MCF 10A (cell line): ENCODE results near the gene UAP1L1. TPM values are rescaled to one million over a fixed set of nuclear protein-coding genes. Genes with fewer than 3 reads are reported as not detected.

Source experiments
- BruUV-seq: library from RNA; stranded (reverse); fragments of 400-500 nt; replicated peaks from 2 replicates; lab custom pipeline; 2021; lab: Mats Ljungman, UMichigan
- CTCF ChIA-PET: fragments of 300-600 bp; sonication (Branson Sonifier 250); formaldehyde crosslinking; extraction: SDS; loops from one replicate; lab custom pipeline; 2021; ENCODE audit warnings: antibody characterized with exemption, inconsistent platforms; lab: Yijun Ruan, JAX
- POLR2A ChIA-PET: fragments of 300-600, 350-650 bp; sonication (Branson Sonifier 250); formaldehyde crosslinking; extraction: SDS; loops from one replicate; lab custom pipeline; 2020; ENCODE audit warnings: antibody characterized with exemption, inconsistent platforms; lab: Yijun Ruan, JAX
- DNase-seq: peaks from one replicate; pipeline ENCODE4 v3.0.0-alpha.2; 2018; ENCODE audit not compliant: unreplicated experiment
- H3K27ac Mint-ChIP-seq: one replicate; pipeline ENCODE4 v1.8.0; 2022; ENCODE audit warnings: mild to moderate bottlenecking, low read depth, mixed read lengths; ENCODE audit not compliant: unreplicated experiment
- H3K27me3 Mint-ChIP-seq: one replicate; pipeline ENCODE4 v1.8.0; 2022; ENCODE audit warnings: mixed read lengths; ENCODE audit not compliant: insufficient read depth, unreplicated experiment
- H3K36me3 Mint-ChIP-seq: one replicate; pipeline ENCODE4 v1.8.0; 2022; ENCODE audit warnings: mild to moderate bottlenecking, moderate library complexity, mixed read lengths; ENCODE audit not compliant: insufficient read depth, unreplicated experiment
- H3K4me1 Mint-ChIP-seq: one replicate; pipeline ENCODE4 v1.8.0; 2022; ENCODE audit warnings: mixed read lengths; ENCODE audit not compliant: insufficient read depth, unreplicated experiment
- H3K4me3 Mint-ChIP-seq: one replicate; pipeline ENCODE4 v1.8.0; 2022; ENCODE audit warnings: mild to moderate bottlenecking, moderate library complexity, mixed read lengths; ENCODE audit not compliant: unreplicated experiment
- H3K9me3 Mint-ChIP-seq: one replicate; pipeline ENCODE4 v1.8.0; 2022; ENCODE audit warnings: mixed read lengths; ENCODE audit not compliant: unreplicated experiment
- intact Hi-C: fragments of 100-400 bp; cut with micrococcal nuclease; formaldehyde crosslinking; loops from 2 replicates; pipeline ENCODE4 v1.14.1; 2022
- total RNA-seq: library from RNA; stranded (reverse); gene quantifications from 2 replicates; pipeline ENCODE4 v1.2.3, GENCODE V29; 2022
- TF ChIP-seq, protein P1 (sequence below): fragments of 200-600 bp; IDR thresholded peaks from one replicate; pipeline ENCODE4 v1.8.0; 2022; ENCODE audit warnings: antibody characterized with exemption, mild to moderate bottlenecking; ENCODE audit not compliant: unreplicated experiment

Gene UAP1L1
- total RNA-seq, 1 experiment from 2014 or later: 1.0 TPM

- Mint-ChIP-seq H3K4me3 (no peak overlapping the region), H3K9me3 (no peaks in the 10 kb centered on the region), H3K27me3 (no peaks in the 10 kb centered on the region), H3K36me3 (peaks cover 17% of the 10 kb centered on the region), H3K4me1 (no peaks in the 10 kb centered on the region), H3K27ac (no peak overlapping the region)
- no peak for DNase-seq
- TF ChIP-seq, protein P1, sequence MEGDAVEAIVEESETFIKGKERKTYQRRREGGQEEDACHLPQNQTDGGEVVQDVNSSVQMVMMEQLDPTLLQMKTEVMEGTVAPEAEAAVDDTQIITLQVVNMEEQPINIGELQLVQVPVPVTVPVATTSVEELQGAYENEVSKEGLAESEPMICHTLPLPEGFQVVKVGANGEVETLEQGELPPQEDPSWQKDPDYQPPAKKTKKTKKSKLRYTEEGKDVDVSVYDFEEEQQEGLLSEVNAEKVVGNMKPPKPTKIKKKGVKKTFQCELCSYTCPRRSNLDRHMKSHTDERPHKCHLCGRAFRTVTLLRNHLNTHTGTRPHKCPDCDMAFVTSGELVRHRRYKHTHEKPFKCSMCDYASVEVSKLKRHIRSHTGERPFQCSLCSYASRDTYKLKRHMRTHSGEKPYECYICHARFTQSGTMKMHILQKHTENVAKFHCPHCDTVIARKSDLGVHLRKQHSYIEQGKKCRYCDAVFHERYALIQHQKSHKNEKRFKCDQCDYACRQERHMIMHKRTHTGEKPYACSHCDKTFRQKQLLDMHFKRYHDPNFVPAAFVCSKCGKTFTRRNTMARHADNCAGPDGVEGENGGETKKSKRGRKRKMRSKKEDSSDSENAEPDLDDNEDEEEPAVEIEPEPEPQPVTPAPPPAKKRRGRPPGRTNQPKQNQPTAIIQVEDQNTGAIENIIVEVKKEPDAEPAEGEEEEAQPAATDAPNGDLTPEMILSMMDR: no peak
- ChIA-PET CTCF (interaction anchor here (0.7 to 3.1 kb wide), 2 partner anchors 10 to 24 kb away, joined by 4 to 16 read pairs; no protein-coding TSS in a partner anchor), POLR2A (interaction anchor here (1.1 kb wide), 1 partner anchor 21 kb away, joined by 3 read pairs; no protein-coding TSS in a partner anchor)
- intact Hi-C loops: no loop called here
- no TSS peak for BruUV-seq
These were observed 38.4 kb upstream of the UAP1L1 start for GRCh38 chr9:137038916-137039315.

GRCh38 chr9:137039611-137040366, 37.5 kb upstream of the UAP1L1 start:
- no peak for DNase-seq
- BruUV-seq: TSS peak; percentile 60
- Mint-ChIP-seq H3K27me3 (no peaks in the 10 kb centered on the region), H3K27ac (no peak overlapping the region), H3K4me3 (no peak overlapping the region), H3K9me3 (no peaks in the 10 kb centered on the region), H3K36me3 (peaks cover 17% of the 10 kb centered on the region), H3K4me1 (no peaks in the 10 kb centered on the region)
- intact Hi-C loops: loop anchor here (10.0 kb wide), 1 partner anchor 185 kb away; the partner anchor contains the start of genes CYSRT1, RNF208 and RNF224
- ChIA-PET POLR2A (interaction anchor here (1.1 kb wide), 1 partner anchor 21 kb away, joined by 3 read pairs; no protein-coding TSS in a partner anchor), CTCF (interaction anchor here (3.1 kb wide), 1 partner anchor 11 kb away, joined by 16 read pairs; no protein-coding TSS in a partner anchor)
- TF ChIP-seq, protein P1: no peak

DNA sequence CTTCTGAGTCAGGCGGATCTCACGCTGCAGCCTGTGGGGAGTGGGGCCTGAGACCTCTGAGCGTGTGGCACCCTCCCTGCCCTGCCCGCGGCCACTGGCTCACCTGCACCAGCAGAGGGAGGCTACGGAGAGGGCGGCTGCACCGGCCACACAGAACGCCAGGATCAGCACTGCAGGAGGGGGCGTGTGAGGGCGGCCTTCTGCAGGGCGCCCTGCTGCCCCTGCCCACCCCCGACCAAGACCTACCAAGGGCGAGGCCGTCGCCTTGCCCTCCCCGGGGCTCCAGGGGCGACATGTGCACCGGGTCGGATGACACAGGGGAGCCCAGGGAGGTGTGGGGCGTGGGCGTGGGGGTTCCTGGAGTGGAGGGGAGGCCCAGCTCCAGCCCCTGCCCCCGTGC, 36.7 kb upstream of the UAP1L1 start:
- CTCF ChIA-PET: no interaction called here
- no peak overlapping the region for H3K4me3 Mint-ChIP-seq
- no peaks in the 10 kb centered on the region for H3K27me3 Mint-ChIP-seq
- no peaks in the 10 kb centered on the region for H3K9me3 Mint-ChIP-seq
- no peak overlapping the region for H3K27ac Mint-ChIP-seq
- TF ChIP-seq, protein P1: no peak
- H3K36me3 Mint-ChIP-seq: peaks cover 17% of the 10 kb centered on the region
- DNase-seq: no peak
- H3K4me1 Mint-ChIP-seq: no peaks in the 10 kb centered on the region
- no TSS peak for BruUV-seq
- intact Hi-C loops: loop anchor here (10.0 kb wide), 1 partner anchor 184 kb away; the partner anchor contains the start of genes CYSRT1, RNF208 and RNF224
- POLR2A ChIA-PET: no interaction called here

GRCh38 chr9:137041124-137041523, 36.2 kb upstream of the UAP1L1 start:
- no peak for DNase-seq
- Mint-ChIP-seq H3K4me3 (no peak overlapping the region), H3K9me3 (no peaks in the 10 kb centered on the region), H3K4me1 (no peaks in the 10 kb centered on the region), H3K36me3 (peaks cover 17% of the 10 kb centered on the region), H3K27ac (no peak overlapping the region), H3K27me3 (no peaks in the 10 kb centered on the region)
- CTCF ChIA-PET: no interaction called here
- no TSS peak for BruUV-seq
- POLR2A ChIA-PET: no interaction called here
- TF ChIP-seq, protein P1: no peak
- intact Hi-C loops: loop anchor here (10.0 kb wide), 1 partner anchor 184 kb away; the partner anchor contains the start of genes CYSRT1, RNF208 and RNF224
